Peyer's patch (tissue), 4 donors: ENCODE measurements around the gene FGFR2. TPM values are rescaled to one million over a fixed set of nuclear protein-coding genes. Genes with fewer than 3 reads are reported as not detected.
A peak's percentile ranks its signal among the peaks of the same experiment; 100 is the strongest.

Experiments used
- DNase-seq, 3 donors: peaks; one replicate each; pipeline ENCODE4 v3.0.0-alpha.2; 2017 to 2019
- H3K27ac ChIP-seq, 4 donors: fragments of 200-600 bp; sonication (generic); one replicate each; pipeline ENCODE4 v1.5.1; 2016 to 2019
- H3K27me3 ChIP-seq, 2 donors: fragments of 200-600 bp; sonication (generic); one replicate each; pipeline ENCODE4 v1.5.1; 2019
- H3K36me3 ChIP-seq, 3 donors: fragments of 200-600 bp; sonication (generic); one replicate each; pipeline ENCODE4 v1.5.1; 2016 to 2019
- H3K4me1 ChIP-seq, 4 donors: fragments of 200-600 bp; sonication (generic); one replicate each; pipeline ENCODE4 v1.5.1; 2016 to 2019
- H3K4me3 ChIP-seq, 4 donors: fragments of 200-600 bp; sonication (generic); 1 replicate in 3 of 4; 2 replicates in 1 of 4; pipeline ENCODE4 v1.5.1; 2016 to 2019; ENCODE audit warnings: mild to moderate bottlenecking in 1 of 4
- H3K9me3 ChIP-seq, 4 donors: fragments of 200-600 bp; sonication (generic); one replicate each; pipeline ENCODE4 v1.5.1; 2016 to 2019; ENCODE audit warnings: mild to moderate bottlenecking in 1 of 4
- POLR2A ChIP-seq, 2 donors: fragments of 450-650 bp; IDR thresholded peaks; one replicate each; pipeline ENCODE4 v1.5.1; 2017; ENCODE audit warnings: antibody characterized with exemption in 2 of 2, mild to moderate bottlenecking in 2 of 2, moderate library complexity in 2 of 2
- total RNA-seq, 4 donors: library from RNA; depleted of rRNA; stranded (reverse); fragments of >200 nt; gene quantifications; one replicate each; pipeline ENCODE4 v1.1.0, GENCODE V29; 2016
- TF ChIP-seq, protein P1 (sequence below), 6 experiments: fragments of 450-650 bp in 4 of 6; fragments of 200-600 bp in 2 of 6; sonication (generic) in 1 of 6; IDR thresholded peaks; one replicate each; pipeline ENCODE4 v1.5.1; 2017 to 2019; ENCODE audit warnings: antibody characterized with exemption in 6 of 6, mild to moderate bottlenecking in 3 of 6, moderate library complexity in 1 of 6

FGFR2 gene
- total RNA-seq, 4 donors from 2014 or later, result 12.9 to 22.9 (median 19.9) TPM

DNA sequence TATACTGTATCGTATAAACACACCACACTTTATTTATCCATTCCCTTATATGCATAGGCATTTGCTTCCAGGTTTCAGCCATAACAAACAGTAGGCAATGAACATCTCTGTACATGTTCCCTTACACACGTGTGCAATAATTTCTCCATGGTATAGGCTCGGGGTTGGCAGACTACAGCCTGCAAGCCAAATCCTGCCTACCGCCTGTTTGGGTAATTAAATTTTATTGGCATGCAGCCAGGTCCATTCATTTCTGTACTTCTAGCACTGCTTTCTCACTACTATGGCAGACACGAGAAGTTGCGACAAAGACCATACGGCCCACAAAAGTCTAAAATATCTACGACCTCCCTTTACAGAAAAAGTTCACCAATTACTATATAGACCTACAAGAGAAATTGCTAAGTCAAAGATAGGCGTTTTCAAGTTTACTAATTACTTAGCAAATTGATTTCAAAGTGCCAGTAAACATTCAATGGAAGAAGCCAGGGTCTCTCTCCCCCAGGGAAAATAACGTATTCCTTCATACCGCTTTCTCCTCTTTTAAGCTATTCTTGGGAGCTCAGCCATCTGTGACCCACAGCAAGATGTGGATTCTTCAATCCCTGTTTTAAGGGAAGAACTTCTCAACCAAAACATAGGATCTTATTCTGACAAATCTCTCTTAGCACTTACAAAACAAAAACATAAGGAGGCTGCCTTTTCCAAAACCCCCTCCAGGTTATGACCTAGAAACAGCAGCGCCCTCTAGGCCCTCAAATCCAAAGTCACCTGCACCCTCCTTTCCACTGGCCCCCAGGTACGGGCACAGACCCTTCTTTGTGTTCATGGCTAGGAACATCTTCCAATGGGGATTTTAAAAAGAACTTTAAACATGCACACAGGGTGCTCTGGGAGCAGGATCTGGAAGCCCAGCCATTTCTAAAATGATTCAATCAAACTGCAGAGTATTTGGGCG lies 100.5 kb downstream of the FGFR2 start:
- TF ChIP-seq, protein P1, sequence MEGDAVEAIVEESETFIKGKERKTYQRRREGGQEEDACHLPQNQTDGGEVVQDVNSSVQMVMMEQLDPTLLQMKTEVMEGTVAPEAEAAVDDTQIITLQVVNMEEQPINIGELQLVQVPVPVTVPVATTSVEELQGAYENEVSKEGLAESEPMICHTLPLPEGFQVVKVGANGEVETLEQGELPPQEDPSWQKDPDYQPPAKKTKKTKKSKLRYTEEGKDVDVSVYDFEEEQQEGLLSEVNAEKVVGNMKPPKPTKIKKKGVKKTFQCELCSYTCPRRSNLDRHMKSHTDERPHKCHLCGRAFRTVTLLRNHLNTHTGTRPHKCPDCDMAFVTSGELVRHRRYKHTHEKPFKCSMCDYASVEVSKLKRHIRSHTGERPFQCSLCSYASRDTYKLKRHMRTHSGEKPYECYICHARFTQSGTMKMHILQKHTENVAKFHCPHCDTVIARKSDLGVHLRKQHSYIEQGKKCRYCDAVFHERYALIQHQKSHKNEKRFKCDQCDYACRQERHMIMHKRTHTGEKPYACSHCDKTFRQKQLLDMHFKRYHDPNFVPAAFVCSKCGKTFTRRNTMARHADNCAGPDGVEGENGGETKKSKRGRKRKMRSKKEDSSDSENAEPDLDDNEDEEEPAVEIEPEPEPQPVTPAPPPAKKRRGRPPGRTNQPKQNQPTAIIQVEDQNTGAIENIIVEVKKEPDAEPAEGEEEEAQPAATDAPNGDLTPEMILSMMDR (IDR thresholded peaks at IDR 0.05), result no peak
- TF ChIP-seq POLR2A (IDR thresholded peaks at IDR 0.05), result no peak
- Histone ChIP-seq H3K27ac (no peak overlapping the region), H3K4me3 (no peak overlapping the region), H3K4me1 (no peaks in the 10 kb centered on the region), H3K36me3 (no peaks in the 10 kb centered on the region), H3K9me3 (no peaks in the 10 kb centered on the region), H3K27me3 (no peaks in the 10 kb centered on the region)
- DNase-seq, result no peak

DNA sequence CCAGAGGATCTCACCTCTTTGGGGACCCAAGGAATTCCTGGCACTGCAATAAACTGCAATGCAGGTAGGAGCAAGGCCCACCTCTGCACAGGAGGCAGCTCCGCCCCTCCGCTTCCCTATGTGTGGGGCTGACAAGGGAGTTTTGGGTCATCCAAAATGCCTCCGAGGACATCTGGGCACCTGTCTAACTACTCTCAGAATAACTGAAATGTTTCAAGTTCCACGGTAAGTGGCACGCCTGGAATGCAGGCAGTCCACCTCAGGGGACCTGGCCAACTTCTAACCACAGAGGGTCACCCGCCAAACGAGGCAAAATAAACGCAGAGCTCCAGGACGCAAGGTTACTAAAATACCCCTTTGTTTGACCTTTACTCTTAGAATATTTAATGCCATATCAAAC lies 102.5 kb downstream of the FGFR2 start:
- DNase-seq, result no peak
- H3K27me3 ChIP-seq, result no peaks in the 10 kb centered on the region
- no peaks in the 10 kb centered on the region for H3K36me3 ChIP-seq
- TF ChIP-seq POLR2A (IDR thresholded peaks at IDR 0.05), result no peak
- TF ChIP-seq, protein P1 (IDR thresholded peaks at IDR 0.05), result no peak
- no peaks in the 10 kb centered on the region for H3K4me1 ChIP-seq
- H3K4me3 ChIP-seq, result no peak overlapping the region
- H3K9me3 ChIP-seq, result no peaks in the 10 kb centered on the region
- H3K27ac ChIP-seq, result no peak overlapping the region

DNA sequence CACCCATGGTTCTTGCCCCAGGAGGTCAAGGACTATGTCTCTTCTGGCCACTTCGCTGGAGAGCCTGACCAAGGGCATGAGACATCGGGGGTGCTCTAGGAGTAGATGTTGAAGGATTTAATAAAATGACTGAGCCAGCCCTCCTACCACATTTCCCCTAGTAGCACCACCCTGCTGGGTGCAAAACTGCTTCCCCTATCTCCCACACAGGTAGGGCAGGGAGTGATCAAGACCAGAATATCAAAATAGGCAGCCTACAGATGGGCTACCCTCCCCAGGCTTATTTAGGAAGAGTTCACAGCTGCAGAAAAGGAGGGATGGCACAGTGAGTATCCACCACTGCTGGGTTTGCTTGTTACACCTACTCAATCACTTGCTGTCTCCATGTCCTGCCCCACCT lies 103.9 kb downstream of the FGFR2 start:
- no peaks in the 10 kb centered on the region for H3K36me3 ChIP-seq
- no peaks in the 10 kb centered on the region for H3K27me3 ChIP-seq
- H3K4me1 ChIP-seq, result no peaks in the 10 kb centered on the region
- H3K27ac ChIP-seq, result no peak overlapping the region
- DNase-seq, result no peak
- TF ChIP-seq POLR2A (IDR thresholded peaks at IDR 0.05), result no peak
- TF ChIP-seq, protein P1 (IDR thresholded peaks at IDR 0.05), result no peak
- no peak overlapping the region for H3K4me3 ChIP-seq
- H3K9me3 ChIP-seq, result no peaks in the 10 kb centered on the region

DNA sequence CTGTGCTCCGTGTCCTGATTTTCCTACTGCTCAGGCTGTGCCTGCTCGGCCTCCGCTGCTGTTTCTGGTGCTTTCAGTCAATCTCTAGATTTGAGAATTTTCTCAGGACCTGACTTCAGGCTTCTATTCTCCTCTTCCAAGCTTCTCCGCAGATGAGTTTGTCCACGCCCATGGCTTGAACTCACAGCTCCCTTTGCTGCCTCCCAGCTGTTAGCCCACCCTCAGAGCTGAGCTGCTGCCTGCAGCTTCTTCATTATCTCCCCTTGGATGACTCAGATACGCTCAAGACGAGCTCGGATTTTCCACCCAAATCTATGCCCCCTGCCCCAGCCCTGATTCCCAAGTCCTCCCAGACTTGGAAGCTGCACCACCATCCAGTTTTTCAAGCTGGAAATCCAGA lies 104.7 kb downstream of the FGFR2 start:
- no peak for TF ChIP-seq POLR2A (IDR thresholded peaks at IDR 0.05)
- TF ChIP-seq, protein P1 (IDR thresholded peaks at IDR 0.05), result no peak
- no peak overlapping the region for H3K27ac ChIP-seq
- no peak overlapping the region for H3K4me3 ChIP-seq
- no peaks in the 10 kb centered on the region for H3K36me3 ChIP-seq
- no peaks in the 10 kb centered on the region for H3K9me3 ChIP-seq
- no peaks in the 10 kb centered on the region for H3K27me3 ChIP-seq
- no peak for DNase-seq
- H3K4me1 ChIP-seq, result no peaks in the 10 kb centered on the region

DNA sequence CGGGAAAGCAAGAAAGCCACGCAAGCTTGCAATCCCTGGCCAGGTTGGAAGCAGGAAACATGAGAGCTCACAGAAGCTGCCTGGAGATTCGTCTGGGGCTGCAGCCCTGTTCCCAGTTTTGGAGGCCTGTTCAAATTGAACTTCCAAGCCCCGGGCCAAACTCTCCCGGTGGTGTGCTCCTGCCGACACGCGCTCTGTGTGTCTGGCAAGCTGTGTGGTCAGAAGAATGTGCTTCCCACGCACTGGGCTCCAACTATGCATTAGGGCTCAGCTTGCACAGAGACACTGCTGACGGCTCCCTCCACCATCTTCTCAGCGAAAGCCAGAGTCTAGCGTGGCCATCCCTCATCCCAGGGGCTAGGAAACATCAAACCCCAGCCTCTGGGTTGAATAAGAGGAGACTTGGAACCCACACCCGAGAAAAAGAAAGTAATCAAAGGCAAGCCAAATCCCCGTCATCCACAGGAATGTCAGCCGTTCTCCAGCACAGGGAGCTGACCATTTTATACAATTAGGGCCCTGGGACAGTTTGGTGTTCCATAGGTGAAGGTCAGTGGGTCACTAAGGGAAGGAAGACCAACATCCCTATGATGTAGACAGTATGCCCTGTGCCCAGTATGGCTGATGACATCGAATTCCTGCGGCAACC lies 107.2 kb downstream of the FGFR2 start:
- DNase-seq, result no peak

More for the DNA sequence above, 107.2 kb downstream of the FGFR2 start:
- Histone ChIP-seq H3K9me3 (no peaks in the 10 kb centered on the region), H3K27ac (peak overlapping the region in 1 of 4 donors; percentile 49), H3K36me3 (no peaks in the 10 kb centered on the region), H3K4me3 (no peak overlapping the region), H3K27me3 (no peaks in the 10 kb centered on the region), H3K4me1 (peaks cover 0 to 5% (median 0%) of the 10 kb centered on the region in 4 donors)
- TF ChIP-seq, protein P1 (IDR thresholded peaks at IDR 0.05), result no peak
- no peak for TF ChIP-seq POLR2A (IDR thresholded peaks at IDR 0.05)
